GM23338 (cell line): ENCODE measurements around the gene SMG6. TPM values are rescaled to one million over a fixed set of nuclear protein-coding genes. Genes with fewer than 3 reads are reported as not detected.

Source experiments
- ATAC-seq: fragments of 200-7000 bp; cut with Tn5 transposase; 3 replicates; pipeline ENCODE4 v1.9.1; 2020
- DNase-seq: peaks from one replicate; pipeline ENCODE4 v3.0.0-alpha.2; 2015; ENCODE audit warnings: low spot score
- H2AFZ ChIP-seq: fragments of 200-600 bp; sonication (generic); 2 replicates; pipeline ENCODE4 v1.8.0; 2016; ENCODE audit warnings: antibody characterized with exemption, mild to moderate bottlenecking, moderate library complexity
- H3F3A ChIP-seq: fragments of 200-600 bp; sonication (generic); replicated peaks from 2 replicates; pipeline ENCODE4 v1.8.0; 2017; ENCODE audit warnings: antibody characterized with exemption, mixed run types, low read depth
- H3K27ac ChIP-seq: fragments of 200-600 bp; sonication (generic); 2 replicates; pipeline ENCODE4 v1.6.1; 2016; ENCODE audit warnings: low read depth
- H3K27me3 ChIP-seq: fragments of 200-600 bp; sonication (generic); 2 replicates; pipeline ENCODE4 v1.8.0; 2016; ENCODE audit warnings: mild to moderate bottlenecking, mixed run types, moderate library complexity; ENCODE audit not compliant: insufficient read depth
- H3K36me3 ChIP-seq: fragments of 200-600 bp; sonication (generic); 2 replicates; pipeline ENCODE4 v1.8.0; 2016; ENCODE audit warnings: mild to moderate bottlenecking; ENCODE audit not compliant: insufficient read depth
- H3K4me1 ChIP-seq: fragments of 200-600 bp; sonication (generic); 2 replicates; pipeline ENCODE4 v1.8.0; 2016; ENCODE audit warnings: mild to moderate bottlenecking, moderate library complexity; ENCODE audit not compliant: insufficient read depth
- H3K4me2 ChIP-seq: fragments of 200-600 bp; sonication (generic); 2 replicates; pipeline ENCODE4 v1.7.1; 2017; ENCODE audit warnings: mixed run types
- H3K4me3 ChIP-seq: fragments of 200-600 bp; sonication (generic); 2 replicates; pipeline ENCODE4 v1.6.1; 2016; ENCODE audit warnings: mixed run types
- H3K79me2 ChIP-seq: fragments of 200-600 bp; sonication (generic); replicated peaks from 2 replicates; pipeline ENCODE4 v1.8.0; 2017; ENCODE audit warnings: mild to moderate bottlenecking; ENCODE audit not compliant: insufficient read depth
- H3K9me2 ChIP-seq: fragments of 200-600 bp; sonication (generic); 2 replicates; pipeline ENCODE4 v1.8.0; 2017; ENCODE audit not compliant: insufficient read depth
- H4K20me1 ChIP-seq: fragments of 200-600 bp; sonication (generic); replicated peaks from 2 replicates; pipeline ENCODE4 v1.8.0; 2017; ENCODE audit warnings: mild to moderate bottlenecking; ENCODE audit not compliant: insufficient read depth
- H3K27ac Mint-ChIP-seq: 2 replicates; pipeline ENCODE4 v1.8.0; 2020; ENCODE audit warnings: inconsistent platforms, mild to moderate bottlenecking, moderate library complexity, mixed read lengths
- H3K27me3 Mint-ChIP-seq: 3 replicates; pipeline ENCODE4 v1.8.0; 2022; ENCODE audit warnings: low read depth, mild to moderate bottlenecking, moderate library complexity, mixed read lengths, inconsistent platforms; ENCODE audit not compliant: insufficient read depth, poor library complexity
- H3K36me3 Mint-ChIP-seq: 3 replicates; pipeline ENCODE4 v1.8.0; 2021; ENCODE audit warnings: low read depth, mild to moderate bottlenecking, inconsistent platforms, moderate library complexity, mixed read lengths
- H3K4me1 Mint-ChIP-seq: 3 replicates; pipeline ENCODE4 v1.8.0; 2020; ENCODE audit warnings: mild to moderate bottlenecking, inconsistent platforms, mixed read lengths
- H3K4me3 Mint-ChIP-seq: 3 replicates; pipeline ENCODE4 v1.8.0; 2021; ENCODE audit warnings: moderate library complexity, mild to moderate bottlenecking, inconsistent platforms, mixed read lengths
- H3K9me3 Mint-ChIP-seq: 3 replicates; pipeline ENCODE4 v1.8.0; 2020; ENCODE audit warnings: moderate library complexity, mild to moderate bottlenecking, inconsistent platforms, mixed read lengths
- CREB1 ChIP-seq: fragments of 250-450 bp; sonication (Bioruptor Pico); IDR thresholded peaks from 2 replicates; pipeline ENCODE4 v1.5.0; 2020; ENCODE audit warnings: low read depth, mild to moderate bottlenecking, moderate library complexity
- EZH2 ChIP-seq: fragments of 200-600 bp; sonication (generic); IDR thresholded peaks from one replicate; pipeline ENCODE4 v1.8.0; 2017; ENCODE audit warnings: antibody characterized with exemption, mild to moderate bottlenecking, low read depth; ENCODE audit not compliant: unreplicated experiment
- EZH2phosphoT487 ChIP-seq: fragments of 200-600 bp; sonication (generic); IDR thresholded peaks from one replicate; pipeline ENCODE4 v1.8.1; 2018; ENCODE audit warnings: antibody characterized with exemption; ENCODE audit not compliant: unreplicated experiment
- JUNB ChIP-seq: IDR thresholded peaks from one replicate; pipeline ENCODE4 v1.6.1; 2016; ENCODE audit warnings: antibody characterized with exemption; ENCODE audit not compliant: unreplicated experiment
- NANOG ChIP-seq: IDR thresholded peaks from 2 replicates; pipeline ENCODE4 v1.6.1; 2016; ENCODE audit warnings: antibody characterized with exemption, borderline replicate concordance
- POLR2AphosphoS5 ChIP-seq: IDR thresholded peaks from 2 replicates; pipeline ENCODE4 v1.6.1; 2016; ENCODE audit warnings: antibody characterized with exemption, low read depth
- STAT1 ChIP-seq: IDR thresholded peaks from one replicate; pipeline ENCODE4 v1.6.1; 2016; ENCODE audit warnings: antibody characterized with exemption; ENCODE audit not compliant: unreplicated experiment
- ZNF114 ChIP-seq: fragments of 250-450 bp; sonication (Bioruptor Pico); IDR thresholded peaks from 2 replicates; pipeline ENCODE4 v1.5.0; 2020; ENCODE audit warnings: mild to moderate bottlenecking, moderate library complexity
- ZNF331 ChIP-seq: fragments of 250-450 bp; sonication (Bioruptor Pico); IDR thresholded peaks from 2 replicates; pipeline ENCODE4 v1.5.0; 2020; ENCODE audit warnings: low read depth, mild to moderate bottlenecking, moderate library complexity
- polyA plus RNA-seq: library from polyadenylated mRNA; unstranded; fragments of >200 nt; fragmentation: Nextera tagmentation; extraction: Ambion mirVana; gene quantifications from 2 replicates; pipeline ENCODE4 v1.2.1, GENCODE V29; 2016
- total RNA-seq: library from RNA; depleted of rRNA; stranded (reverse); fragments of >200 nt; shearing (Covaris generic); gene quantifications from 2 replicates; pipeline ENCODE4 v1.2.3, GENCODE V29; 2014
- TF ChIP-seq, protein P1 (sequence below), 2 experiments: fragments of 200-600 bp in 1 of 2; sonication (generic) in 1 of 2; conservative IDR thresholded peaks; 2 replicates each; pipeline versions ENCODE4 v1.5.1 to v1.6.1; 2016 to 2017; ENCODE audit warnings: antibody characterized with exemption in 2 of 2, low read depth in 2 of 2, mild to moderate bottlenecking in 2 of 2, moderate library complexity in 1 of 2
- TF ChIP-seq, protein P2 (sequence below): IDR thresholded peaks from one replicate; pipeline ENCODE4 v1.6.1; 2018; ENCODE audit warnings: antibody characterized with exemption; ENCODE audit not compliant: unreplicated experiment
- TF ChIP-seq, protein P3 (sequence below): IDR thresholded peaks from 2 replicates; pipeline ENCODE4 v1.6.1; 2016; ENCODE audit warnings: antibody characterized with exemption
- TF ChIP-seq, protein P4 (sequence below): fragments of 250-450 bp; sonication (Bioruptor Pico); IDR thresholded peaks from 2 replicates; pipeline ENCODE4 v1.5.0; 2020; ENCODE audit warnings: mild to moderate bottlenecking, moderate library complexity

Gene SMG6
- total and polyA plus RNA-seq, 2 experiments from 2014 or later: 10.4 to 43.1 TPM

DNA sequence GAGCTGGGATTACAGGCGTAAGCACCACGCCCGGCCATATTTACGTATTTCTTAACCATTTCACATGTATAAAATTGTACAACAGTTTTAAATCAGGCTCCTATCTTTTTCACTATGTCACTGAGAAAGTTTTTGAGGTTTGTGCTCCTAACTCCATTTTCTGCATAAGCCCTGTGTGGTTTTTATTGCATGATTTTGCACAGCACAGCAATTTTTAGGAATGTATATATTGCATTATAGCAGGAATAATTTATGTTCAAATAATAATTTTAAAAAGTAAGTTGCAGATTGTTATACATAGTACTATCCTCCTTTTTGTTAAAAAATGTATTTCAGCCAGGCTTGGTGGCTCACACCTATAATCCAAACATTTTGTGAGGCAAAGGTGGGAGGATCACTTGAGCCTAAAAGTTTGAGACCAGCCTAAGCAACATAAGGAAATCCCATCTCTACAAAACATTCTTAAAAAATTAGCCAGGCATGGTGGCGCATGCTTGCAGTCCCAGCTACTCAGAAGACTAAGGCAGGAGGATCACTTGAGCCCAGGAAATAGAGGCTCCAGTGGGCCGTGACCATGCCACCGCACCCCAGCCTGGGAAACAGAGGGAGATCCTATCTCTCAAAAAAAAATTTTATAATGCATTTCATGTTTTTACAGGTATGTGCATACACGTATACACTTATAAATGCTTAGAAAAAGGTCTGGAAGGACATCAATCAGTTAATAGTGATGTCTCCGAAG lies 26.0 kb downstream of the SMG6 start:
- no peaks in the 10 kb centered on the region for H3K4me1 Mint-ChIP-seq
- ATAC-seq (no peak), DNase-seq (no peak)
- Histone ChIP-seq H3F3A (peaks cover 16% of the 10 kb centered on the region; the same call in 1 of the 2 replicates), H3K79me2 (no peaks in the 10 kb centered on the region), H3K27ac (no peak overlapping the region), H3K4me1 (no peaks in the 10 kb centered on the region), H4K20me1 (peaks cover 7% of the 10 kb centered on the region; the same call in 1 of the 2 replicates), H3K36me3 (peaks cover 11% of the 10 kb centered on the region), H3K9me2 (no peaks in the 10 kb centered on the region), H3K4me2 (no peak overlapping the region), H3K4me3 (no peak overlapping the region), H3K27me3 (no peaks in the 10 kb centered on the region), H2AFZ (no peak overlapping the region)
- H3K9me3 Mint-ChIP-seq: no peaks in the 10 kb centered on the region
- H3K27ac Mint-ChIP-seq: no peak overlapping the region
- peaks cover 33% of the 10 kb centered on the region for H3K36me3 Mint-ChIP-seq
- TF ChIP-seq STAT1 (no peak), ZNF114 (CRISPR knock-in tag) (no peak), ZNF331 (CRISPR knock-in tag) (no peak), EZH2 (no peak), NANOG (no peak), JUNB (no peak), EZH2phosphoT487 (no peak), CREB1 (CRISPR knock-in tag) (no peak), POLR2AphosphoS5 (no peak)
- TF ChIP-seq, protein P1, sequence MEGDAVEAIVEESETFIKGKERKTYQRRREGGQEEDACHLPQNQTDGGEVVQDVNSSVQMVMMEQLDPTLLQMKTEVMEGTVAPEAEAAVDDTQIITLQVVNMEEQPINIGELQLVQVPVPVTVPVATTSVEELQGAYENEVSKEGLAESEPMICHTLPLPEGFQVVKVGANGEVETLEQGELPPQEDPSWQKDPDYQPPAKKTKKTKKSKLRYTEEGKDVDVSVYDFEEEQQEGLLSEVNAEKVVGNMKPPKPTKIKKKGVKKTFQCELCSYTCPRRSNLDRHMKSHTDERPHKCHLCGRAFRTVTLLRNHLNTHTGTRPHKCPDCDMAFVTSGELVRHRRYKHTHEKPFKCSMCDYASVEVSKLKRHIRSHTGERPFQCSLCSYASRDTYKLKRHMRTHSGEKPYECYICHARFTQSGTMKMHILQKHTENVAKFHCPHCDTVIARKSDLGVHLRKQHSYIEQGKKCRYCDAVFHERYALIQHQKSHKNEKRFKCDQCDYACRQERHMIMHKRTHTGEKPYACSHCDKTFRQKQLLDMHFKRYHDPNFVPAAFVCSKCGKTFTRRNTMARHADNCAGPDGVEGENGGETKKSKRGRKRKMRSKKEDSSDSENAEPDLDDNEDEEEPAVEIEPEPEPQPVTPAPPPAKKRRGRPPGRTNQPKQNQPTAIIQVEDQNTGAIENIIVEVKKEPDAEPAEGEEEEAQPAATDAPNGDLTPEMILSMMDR (conservative IDR thresholded peaks at IDR 0.05; ENCODE audit: low read depth in 2 of 2): no peak
- TF ChIP-seq, protein P2, sequence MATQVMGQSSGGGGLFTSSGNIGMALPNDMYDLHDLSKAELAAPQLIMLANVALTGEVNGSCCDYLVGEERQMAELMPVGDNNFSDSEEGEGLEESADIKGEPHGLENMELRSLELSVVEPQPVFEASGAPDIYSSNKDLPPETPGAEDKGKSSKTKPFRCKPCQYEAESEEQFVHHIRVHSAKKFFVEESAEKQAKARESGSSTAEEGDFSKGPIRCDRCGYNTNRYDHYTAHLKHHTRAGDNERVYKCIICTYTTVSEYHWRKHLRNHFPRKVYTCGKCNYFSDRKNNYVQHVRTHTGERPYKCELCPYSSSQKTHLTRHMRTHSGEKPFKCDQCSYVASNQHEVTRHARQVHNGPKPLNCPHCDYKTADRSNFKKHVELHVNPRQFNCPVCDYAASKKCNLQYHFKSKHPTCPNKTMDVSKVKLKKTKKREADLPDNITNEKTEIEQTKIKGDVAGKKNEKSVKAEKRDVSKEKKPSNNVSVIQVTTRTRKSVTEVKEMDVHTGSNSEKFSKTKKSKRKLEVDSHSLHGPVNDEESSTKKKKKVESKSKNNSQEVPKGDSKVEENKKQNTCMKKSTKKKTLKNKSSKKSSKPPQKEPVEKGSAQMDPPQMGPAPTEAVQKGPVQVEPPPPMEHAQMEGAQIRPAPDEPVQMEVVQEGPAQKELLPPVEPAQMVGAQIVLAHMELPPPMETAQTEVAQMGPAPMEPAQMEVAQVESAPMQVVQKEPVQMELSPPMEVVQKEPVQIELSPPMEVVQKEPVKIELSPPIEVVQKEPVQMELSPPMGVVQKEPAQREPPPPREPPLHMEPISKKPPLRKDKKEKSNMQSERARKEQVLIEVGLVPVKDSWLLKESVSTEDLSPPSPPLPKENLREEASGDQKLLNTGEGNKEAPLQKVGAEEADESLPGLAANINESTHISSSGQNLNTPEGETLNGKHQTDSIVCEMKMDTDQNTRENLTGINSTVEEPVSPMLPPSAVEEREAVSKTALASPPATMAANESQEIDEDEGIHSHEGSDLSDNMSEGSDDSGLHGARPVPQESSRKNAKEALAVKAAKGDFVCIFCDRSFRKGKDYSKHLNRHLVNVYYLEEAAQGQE: no peak
- TF ChIP-seq, protein P3, sequence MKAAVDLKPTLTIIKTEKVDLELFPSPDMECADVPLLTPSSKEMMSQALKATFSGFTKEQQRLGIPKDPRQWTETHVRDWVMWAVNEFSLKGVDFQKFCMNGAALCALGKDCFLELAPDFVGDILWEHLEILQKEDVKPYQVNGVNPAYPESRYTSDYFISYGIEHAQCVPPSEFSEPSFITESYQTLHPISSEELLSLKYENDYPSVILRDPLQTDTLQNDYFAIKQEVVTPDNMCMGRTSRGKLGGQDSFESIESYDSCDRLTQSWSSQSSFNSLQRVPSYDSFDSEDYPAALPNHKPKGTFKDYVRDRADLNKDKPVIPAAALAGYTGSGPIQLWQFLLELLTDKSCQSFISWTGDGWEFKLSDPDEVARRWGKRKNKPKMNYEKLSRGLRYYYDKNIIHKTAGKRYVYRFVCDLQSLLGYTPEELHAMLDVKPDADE: no peak
- TF ChIP-seq, protein P4, sequence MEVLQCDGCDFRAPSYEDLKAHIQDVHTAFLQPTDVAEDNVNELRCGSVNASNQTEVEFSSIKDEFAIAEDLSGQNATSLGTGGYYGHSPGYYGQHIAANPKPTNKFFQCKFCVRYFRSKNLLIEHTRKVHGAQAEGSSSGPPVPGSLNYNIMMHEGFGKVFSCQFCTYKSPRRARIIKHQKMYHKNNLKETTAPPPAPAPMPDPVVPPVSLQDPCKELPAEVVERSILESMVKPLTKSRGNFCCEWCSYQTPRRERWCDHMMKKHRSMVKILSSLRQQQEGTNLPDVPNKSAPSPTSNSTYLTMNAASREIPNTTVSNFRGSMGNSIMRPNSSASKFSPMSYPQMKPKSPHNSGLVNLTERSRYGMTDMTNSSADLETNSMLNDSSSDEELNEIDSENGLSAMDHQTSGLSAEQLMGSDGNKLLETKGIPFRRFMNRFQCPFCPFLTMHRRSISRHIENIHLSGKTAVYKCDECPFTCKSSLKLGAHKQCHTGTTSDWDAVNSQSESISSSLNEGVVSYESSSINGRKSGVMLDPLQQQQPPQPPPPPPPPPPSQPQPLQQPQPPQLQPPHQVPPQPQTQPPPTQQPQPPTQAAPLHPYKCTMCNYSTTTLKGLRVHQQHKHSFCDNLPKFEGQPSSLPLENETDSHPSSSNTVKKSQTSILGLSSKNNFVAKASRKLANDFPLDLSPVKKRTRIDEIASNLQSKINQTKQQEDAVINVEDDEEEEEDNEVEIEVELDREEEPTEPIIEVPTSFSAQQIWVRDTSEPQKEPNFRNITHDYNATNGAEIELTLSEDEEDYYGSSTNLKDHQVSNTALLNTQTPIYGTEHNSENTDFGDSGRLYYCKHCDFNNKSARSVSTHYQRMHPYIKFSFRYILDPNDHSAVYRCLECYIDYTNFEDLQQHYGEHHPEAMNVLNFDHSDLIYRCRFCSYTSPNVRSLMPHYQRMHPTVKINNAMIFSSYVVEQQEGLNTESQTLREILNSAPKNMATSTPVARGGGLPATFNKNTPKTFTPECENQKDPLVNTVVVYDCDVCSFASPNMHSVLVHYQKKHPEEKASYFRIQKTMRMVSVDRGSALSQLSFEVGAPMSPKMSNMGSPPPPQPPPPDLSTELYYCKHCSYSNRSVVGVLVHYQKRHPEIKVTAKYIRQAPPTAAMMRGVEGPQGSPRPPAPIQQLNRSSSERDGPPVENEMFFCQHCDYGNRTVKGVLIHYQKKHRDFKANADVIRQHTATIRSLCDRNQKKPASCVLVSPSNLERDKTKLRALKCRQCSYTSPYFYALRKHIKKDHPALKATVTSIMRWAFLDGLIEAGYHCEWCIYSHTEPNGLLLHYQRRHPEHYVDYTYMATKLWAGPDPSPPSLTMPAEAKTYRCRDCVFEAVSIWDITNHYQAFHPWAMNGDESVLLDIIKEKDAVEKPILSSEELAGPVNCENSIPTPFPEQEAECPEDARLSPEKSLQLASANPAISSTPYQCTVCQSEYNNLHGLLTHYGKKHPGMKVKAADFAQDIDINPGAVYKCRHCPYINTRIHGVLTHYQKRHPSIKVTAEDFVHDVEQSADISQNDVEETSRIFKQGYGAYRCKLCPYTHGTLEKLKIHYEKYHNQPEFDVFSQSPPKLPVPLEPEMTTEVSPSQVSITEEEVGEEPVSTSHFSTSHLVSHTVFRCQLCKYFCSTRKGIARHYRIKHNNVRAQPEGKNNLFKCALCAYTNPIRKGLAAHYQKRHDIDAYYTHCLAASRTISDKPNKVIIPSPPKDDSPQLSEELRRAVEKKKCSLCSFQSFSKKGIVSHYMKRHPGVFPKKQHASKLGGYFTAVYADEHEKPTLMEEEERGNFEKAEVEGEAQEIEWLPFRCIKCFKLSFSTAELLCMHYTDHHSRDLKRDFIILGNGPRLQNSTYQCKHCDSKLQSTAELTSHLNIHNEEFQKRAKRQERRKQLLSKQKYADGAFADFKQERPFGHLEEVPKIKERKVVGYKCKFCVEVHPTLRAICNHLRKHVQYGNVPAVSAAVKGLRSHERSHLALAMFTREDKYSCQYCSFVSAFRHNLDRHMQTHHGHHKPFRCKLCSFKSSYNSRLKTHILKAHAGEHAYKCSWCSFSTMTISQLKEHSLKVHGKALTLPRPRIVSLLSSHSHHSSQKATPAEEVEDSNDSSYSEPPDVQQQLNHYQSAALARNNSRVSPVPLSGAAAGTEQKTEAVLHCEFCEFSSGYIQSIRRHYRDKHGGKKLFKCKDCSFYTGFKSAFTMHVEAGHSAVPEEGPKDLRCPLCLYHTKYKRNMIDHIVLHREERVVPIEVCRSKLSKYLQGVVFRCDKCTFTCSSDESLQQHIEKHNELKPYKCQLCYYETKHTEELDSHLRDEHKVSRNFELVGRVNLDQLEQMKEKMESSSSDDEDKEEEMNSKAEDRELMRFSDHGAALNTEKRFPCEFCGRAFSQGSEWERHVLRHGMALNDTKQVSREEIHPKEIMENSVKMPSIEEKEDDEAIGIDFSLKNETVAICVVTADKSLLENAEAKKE (CRISPR knock-in tag): no peak
- H3K4me3 Mint-ChIP-seq: no peak overlapping the region
- H3K27me3 Mint-ChIP-seq: peaks cover 4% of the 10 kb centered on the region
